HG03439 (cell line): ENCODE measurements around the gene MID1IP1.

Experiments
- ATAC-seq: cut with Tn5 transposase; IDR thresholded peaks from one replicate; pipeline ENCODE4 v1.9.1; 2021; ENCODE audit warnings: mild to moderate bottlenecking, moderate library complexity; ENCODE audit not compliant: unreplicated experiment

Gene MID1IP1

DNA sequence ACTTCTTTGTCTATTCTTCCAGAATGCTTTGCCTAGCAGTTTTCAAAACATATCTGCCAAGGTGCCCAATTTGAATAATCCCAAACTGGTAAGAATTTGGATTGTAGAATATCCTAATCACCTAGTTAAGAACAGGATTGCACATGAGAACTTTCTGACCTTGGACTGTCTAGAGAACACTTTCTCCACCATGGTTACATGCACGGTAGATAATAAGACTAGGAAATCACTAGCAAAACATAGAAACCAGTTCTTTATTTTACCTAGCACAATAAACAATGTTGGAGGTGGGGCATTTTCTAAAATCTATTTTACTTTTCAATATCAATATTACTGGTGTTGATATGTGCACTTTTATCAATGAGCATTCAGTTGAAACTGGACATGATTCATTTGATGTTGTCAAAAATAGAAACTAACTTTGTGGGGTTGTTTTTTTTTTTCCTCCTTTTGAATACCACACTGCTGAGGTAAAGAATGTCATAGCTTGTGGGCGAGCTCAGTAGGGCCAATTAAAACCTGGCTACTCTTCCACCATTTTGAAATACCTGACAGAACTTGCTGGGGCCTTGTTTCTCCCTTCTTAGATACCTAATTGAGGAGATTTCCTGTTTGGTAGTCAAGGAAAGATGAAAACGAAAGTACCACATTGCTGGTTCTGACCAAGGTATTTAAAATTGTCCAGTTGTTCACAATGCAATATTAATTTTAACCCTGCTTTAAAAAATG, 10.4 kb downstream of the MID1IP1 start:
- ATAC-seq = no peak

DNA sequence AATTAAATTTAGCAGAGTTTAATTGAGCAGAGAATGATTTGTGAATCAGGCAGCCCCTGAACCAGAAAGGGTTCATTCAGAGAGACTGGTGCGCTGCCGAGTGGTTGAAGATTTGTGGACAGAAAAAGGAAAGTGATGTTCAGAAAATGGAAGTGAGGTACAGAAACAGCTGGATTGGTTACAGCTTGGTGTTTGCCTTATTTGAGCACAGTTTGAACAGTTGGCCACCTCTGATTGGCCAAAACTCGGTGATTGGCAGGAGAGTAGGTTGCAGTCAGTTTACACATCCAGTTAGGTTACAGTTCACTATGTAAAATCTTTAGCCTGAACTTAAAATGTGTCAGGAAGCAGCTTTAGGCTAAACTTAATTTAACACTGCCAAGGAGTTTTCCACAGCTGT, 14.9 kb downstream of the MID1IP1 start:
- no peak for ATAC-seq

DNA sequence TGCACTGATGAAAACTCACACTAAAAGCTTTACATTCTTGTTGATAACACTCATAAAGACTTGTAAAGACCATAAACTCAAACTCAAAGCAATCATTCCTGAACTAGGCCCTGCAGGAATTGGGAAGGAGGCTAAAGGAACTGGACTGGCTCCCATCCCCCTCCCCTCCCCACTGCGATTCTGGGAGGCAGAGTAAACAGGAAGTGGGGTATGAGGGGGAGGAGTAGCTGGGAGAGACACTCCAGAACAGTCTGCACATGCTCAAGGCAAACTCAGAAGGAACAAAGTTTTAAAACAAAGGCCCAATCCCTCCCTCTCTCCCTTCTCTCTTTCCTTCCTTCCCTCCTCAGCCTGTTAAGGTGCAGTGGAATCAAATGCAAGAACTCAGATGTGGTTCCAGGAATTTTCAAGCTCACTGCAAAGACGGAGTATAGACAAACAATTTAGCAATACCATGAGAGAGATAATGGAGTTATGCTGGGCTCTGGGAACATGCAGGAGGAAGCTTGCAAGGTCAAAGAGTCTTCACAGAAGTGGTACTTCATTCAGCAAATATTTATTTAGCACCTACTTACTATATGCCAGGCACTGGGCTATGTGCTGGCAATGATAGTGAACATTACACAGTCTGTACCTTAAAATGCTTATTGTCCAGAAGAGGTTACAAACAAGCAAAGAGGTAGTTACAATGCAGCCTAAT, 15.9 kb downstream of the MID1IP1 start:
- ATAC-seq = no peak

DNA sequence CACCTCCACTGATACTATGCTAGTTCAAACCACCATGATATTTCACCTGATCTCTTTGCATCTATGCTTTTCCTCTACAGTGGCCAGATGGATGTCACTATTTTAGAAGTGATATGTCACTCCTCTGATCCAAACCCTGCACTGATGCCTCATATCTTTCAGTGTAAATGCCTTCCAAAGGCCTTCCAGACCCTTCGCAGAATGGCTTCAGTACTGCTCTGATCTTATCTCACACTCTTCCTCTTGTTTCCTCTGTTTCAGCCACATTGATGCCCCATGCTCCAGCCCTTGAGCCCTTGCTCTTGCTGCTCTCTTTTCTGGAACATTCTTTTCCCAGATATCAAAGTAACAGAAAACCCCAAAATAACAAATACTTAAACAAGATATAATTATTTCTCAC, 17.9 kb downstream of the MID1IP1 start:
- no peak for ATAC-seq

DNA sequence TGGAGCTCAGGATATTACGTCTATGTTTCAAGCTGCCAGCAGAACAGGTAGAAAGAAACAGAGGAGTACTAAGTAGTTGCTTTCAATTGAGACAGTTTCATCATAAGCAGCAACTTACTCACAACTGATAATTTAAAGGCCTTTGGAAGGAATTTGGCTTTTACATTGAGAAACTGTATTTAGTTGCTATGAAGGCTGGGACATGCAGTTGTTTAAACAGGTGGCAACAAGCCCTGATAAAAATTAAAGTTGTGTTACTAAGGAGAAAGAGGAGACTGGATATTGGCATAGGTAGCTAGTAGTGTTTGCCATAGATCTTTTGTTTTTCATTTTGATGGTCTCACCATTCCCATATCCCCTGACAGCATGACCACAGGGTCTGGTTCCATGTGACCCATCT, 18.4 kb downstream of the MID1IP1 start:
- no peak for ATAC-seq

DNA sequence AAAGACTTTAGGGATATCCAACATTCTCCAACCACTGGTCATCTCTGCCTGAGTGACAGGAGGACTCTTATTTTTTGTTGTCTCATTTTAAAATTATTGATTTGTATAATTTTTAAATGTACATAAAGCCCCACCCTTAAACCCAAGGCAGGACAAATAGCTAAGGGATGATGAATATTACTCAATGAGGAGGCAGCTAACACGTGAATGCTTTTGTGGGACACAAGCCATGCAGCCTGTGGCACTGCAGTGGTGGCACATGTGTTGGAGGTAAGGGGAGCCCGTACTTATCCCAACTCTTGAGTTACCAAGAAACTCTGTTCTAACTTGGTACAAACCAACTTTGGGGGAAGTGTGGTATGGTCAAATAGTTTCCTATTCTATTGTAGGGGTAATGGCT, 19.5 kb downstream of the MID1IP1 start:
- ATAC-seq = no peak

DNA sequence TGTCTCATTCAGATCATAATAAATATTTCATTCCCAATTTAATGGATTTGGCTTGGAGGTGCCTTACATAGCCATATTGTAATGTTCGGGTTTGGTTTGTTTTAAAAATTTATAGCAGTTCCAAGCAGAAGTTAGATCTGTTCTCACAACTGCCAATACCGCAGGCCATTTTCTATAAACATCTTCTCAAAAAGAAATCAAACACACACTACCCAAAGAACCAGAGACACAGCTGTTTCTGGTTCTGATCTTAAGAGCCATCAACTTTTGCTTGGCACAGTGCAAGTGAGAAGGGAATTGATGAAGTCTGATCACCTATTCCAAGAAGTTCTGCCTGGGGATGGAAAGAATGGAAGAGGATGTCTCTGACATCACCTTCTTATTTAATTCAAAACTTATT, 22.9 kb downstream of the MID1IP1 start:
- no peak for ATAC-seq

DNA sequence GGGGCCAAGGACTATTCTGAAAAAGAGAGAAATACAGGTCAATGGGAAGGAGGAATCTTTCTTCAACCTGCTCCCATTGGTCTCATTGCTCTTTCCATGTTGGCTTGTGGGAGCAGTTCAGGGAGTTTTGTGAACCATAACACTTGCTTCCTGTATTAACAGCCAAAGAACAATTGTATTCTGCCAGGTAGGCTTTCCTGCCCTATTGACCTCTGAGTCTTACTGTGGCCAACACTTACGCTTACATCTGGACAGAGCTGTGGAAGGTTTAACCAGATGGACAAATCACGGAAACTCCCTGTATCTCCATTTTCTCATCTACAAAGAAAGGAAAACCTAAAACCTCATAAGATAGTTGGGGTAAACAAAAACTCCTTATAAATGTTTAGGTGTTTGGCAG, 30.7 kb downstream of the MID1IP1 start:
- ATAC-seq = no peak

DNA sequence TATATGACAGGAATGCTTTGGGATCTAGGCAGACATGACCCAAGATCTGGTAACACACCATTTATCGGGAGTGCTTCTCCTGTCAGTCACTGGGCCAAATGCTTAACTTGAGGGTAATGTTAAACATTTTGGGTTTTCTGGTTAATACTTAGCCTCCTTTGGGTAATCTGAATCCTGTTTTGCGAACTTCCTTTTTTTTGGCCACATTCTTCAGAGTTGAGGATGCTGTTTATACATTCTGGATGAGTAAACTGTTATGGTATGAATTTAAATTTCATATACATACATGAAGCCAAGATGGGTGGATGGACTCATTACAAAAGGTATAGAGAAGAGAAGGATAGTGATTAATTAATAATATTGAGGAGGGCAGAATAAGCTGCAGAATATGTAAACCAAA, 36.1 kb downstream of the MID1IP1 start:
- no peak for ATAC-seq

DNA sequence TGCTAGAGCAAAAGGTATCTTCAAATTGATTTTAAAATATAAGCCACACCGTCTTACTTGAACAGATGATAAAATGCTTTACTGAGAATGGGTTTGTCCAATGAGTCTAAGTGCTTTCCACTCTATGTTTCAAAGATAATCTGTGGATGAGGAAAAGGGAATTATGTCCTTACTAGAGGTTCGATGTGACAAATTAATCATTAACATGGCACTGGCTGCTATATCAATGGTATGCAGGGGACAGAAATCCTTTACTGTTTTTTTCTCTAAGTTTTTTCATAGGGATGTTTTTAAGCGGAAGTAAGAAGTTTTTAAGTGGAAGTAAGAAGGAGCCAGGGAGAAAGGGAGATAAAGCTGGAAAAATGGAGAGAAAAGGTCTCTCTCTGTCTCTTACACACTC, 38.0 kb downstream of the MID1IP1 start:
- ATAC-seq = no peak

DNA sequence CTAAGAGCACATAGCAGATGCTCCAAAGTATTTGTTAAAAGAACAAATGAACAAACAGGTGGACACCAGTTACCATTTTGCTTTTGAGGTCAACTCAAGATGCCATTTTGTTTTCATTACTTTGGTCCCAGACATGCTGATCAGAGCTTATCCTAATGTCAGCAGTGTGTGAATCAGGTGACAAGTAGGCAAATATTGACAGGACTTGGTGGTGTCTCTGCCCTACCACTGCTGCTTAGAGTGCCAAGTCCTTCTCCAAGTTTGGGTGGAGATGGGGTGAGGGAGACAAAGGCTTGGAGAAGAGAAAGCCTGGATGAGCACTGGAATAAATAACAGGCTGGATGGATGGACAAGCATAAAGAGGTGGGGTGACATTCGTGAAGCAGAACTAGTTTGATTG, 38.7 kb downstream of the MID1IP1 start:
- ATAC-seq = no peak

DNA sequence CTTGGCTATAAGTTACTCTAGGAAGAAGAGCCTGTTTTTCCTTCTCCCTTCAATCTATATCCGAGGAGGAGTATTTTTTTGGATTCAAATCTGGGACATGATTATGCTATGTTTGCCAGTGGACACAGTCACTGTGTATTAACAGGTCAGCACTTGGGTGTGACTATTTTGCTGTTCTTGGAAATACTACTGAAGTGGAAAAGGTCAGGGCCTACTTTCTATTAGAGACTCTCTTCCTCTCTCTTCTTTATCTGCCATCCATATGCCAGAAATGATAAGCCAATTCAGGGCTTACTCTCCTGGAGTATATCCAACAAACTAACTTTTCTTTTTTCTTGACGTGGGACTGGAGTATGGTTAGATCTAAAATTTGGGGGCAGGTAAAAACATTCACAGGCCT, 40.5 kb downstream of the MID1IP1 start:
- no peak for ATAC-seq

DNA sequence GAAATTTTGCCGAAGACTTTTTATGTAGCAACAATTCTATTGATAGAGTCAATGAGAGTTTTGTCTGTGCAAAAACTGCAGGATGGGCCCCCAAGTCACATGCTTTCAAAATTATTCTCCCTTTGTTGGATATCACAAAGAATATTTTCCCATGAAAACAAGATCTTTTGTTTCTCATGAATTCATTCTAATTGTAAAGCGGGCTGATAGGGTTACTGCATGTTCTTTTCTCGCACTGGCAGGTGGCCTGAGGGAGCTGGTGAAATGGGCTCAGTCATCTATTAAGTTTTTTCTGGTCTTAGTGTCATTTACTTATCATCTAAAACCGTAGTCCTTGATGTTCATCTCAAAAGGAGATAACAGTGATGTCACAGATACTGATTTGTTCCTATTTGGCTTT, 44.2 kb downstream of the MID1IP1 start:
- ATAC-seq = no peak

DNA sequence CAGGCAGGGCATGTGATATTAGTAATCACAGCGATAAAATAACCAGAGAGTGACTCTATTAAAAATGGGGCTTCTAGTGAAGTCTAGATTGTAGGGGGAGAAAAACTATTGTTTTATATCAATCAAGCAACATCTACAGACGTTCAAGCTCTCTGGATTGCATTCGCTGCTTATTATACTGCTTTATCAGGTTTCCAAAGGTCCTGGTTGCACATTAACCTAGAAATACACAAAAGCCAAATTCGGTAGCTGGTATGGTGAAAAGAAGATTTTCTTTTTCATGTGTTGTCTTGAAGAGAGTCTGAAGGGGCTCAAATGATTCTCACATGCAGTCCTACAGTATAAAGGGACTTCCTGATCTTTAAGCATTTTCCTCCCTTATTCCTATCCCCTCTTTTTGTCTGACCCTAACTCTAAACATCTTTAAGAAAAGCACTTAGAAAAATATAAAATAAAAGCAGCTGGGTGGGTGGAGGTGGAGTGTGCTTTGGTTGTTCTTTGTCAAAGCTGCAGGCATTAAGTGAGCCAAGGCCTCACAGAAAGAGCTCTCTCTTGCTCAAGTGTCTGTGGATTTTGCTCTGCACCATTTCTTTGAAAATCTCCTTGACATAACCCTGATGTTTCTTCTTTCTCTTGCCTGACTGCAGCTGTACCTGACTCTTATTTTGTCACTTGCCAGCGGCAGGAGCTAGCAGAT, 46.1 kb downstream of the MID1IP1 start:
- no peak for ATAC-seq

DNA sequence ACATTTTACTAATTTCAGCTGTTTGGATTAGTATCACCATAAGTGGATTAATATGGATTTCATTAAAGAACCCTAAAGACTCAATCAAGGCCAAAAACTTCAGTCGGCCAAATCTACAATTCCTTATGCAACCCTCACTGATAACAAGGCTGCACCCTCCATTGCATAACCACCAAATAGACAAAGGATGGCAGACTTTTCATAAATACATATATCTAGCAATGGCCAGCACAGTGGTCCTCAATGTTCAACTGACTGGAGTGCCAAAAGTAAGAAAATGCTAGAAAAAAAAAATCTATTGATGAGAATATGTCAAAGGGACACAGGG, 46.6 kb downstream of the MID1IP1 start:
- ATAC-seq = no peak

DNA sequence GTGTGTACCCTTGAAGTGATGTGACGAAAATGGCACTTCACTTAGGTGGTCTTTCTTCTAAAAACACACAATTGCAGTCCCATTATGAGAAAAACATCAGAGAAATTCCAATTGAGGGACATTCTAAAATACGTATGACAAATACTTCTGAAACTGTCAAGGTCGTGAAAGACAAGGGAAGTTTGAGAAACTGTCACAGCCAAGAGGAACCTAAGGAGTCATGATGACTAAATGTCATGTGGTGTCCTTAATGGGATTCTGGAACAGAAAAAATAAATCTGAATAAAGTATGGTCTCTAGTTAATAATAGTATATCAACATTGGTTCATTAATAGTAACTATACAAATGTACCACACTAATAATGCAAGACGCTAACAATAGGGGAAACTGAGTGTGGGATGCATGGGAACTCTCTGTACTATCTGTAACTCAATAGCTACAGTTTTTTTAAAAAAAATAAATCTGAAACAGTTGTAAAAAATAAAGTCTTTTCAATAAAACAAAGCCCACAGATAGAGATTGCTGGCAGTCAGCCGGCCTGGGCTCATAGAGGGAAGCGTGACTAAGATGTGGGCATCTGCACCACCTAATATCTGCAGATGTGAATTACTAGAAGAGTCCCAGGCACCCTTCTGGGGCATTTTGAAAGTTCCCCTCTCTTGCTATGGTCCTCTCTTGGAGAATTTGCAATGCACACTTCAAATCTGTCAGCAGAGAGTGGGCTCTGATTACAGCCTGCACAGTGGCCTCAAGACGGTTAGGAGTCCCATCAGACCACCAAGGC, 47.6 kb downstream of the MID1IP1 start:
- ATAC-seq = no peak

DNA sequence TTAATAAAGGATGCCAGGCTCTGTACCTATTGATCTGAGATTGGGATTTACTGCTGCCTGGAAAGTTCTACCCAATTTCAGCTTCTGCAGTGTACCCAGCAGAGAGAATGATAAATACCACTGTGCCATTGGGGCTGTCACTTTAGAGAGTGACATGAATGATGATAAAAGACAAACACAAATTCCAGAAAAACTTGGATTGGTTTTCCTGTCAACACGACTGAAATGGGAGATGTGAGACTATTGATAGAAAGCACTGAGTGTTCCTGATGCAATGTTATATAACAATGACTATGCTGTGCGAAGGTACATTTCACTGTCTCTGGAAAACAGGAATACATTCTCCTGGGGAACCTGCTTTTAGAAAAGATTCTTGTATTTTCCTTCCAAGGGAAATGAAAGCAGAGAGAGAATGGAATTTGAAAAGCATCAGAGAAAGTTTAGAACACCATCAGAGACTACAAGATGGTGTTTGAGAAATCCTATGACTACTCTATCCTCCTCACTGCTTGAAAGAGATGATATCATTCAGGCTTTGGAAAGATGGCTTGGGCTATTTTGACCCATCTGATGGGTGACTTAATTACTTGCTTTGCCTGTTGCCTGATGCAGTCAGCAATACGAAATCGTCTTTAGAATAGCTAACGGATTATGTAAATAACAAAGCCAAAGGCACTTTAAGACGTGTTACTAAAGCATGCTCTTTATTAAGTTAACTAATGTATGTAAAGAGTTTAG, 49.7 kb downstream of the MID1IP1 start:
- ATAC-seq = no peak

DNA sequence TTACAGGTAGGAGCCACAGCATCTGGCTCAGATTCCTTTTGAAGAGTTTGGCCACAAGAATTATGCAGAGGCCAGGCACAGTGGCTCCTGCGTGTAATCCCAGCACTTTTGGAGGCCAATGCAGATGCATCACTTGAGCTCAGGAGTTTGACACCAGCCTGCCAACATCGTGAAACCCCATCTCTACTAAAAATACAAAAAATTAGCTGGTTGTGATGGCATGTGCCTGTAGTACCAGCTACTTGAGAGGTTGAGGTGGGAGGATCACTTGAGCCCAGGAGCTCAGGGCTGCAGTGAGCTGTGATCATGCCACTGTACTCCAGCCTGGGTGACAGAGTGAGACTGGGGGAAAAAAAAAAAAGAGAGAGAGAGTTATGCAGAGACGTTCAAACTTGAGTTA, 53.0 kb downstream of the MID1IP1 start:
- no peak for ATAC-seq
